ENCODE results near the gene MECP2.
"Not testable (repeated sequence)": the region's sequence is repeated elsewhere in the genome, so short reads cannot be mapped to it uniquely, and the experiment has no call there.

MECP2 gene

GRCh38 chrX:154097589-154098541 is at the start of gene MECP2:
TSS of gene MECP2 (minus strand) at chrX:154097717.
- no peak for TF ChIP-seq CTCF (IDR thresholded peaks at IDR 0.05)

- not testable (repeated sequence) for TF ChIP-seq CTCF (IDR thresholded peaks at IDR 0.05)
These were observed 46.5 kb upstream of the MECP2 start, which contains the start of gene OPN1LW for GRCh38 chrX:154144010-154144409. TSS of gene OPN1LW (plus strand) at chrX:154144243. CDS start at chrX:154144284, 41 bp downstream.

- no peak for TF ChIP-seq CTCF (IDR thresholded peaks at IDR 0.05)
These were observed 45.6 kb upstream of the MECP2 start for GRCh38 chrX:154142950-154143745.

- no peak for TF ChIP-seq CTCF (IDR thresholded peaks at IDR 0.05)
These were observed 44.9 kb upstream of the MECP2 start for GRCh38 chrX:154142386-154142785.

- TF ChIP-seq CTCF (IDR thresholded peaks at IDR 0.05), result no peak
These were observed 43.2 kb upstream of the MECP2 start for GRCh38 chrX:154140742-154141141.

- TF ChIP-seq CTCF (IDR thresholded peaks at IDR 0.05), result no peak
These were observed 42.7 kb upstream of the MECP2 start for GRCh38 chrX:154140206-154140605.

- no peak for TF ChIP-seq CTCF (IDR thresholded peaks at IDR 0.05)
These were observed 41.3 kb upstream of the MECP2 start for GRCh38 chrX:154138857-154139256.
